C1 segment of cervical spinal cord (tissue), 14 donors: ENCODE data around the gene DEPDC4.
"Not testable (repeated sequence)": the region's sequence is repeated elsewhere in the genome, so short reads cannot be mapped to it uniquely, and the experiment has no call there.

Source experiments
- DNase-seq, 14 donors: peaks; one replicate each; lab custom pipeline; 2025; lab: John Stamatoyannopoulos, UW

The DEPDC4 gene

GRCh38 chr12:100266835-100267602 is at the start of gene DEPDC4, which contains the start of gene SCYL2:
DEPDC4 (minus strand) TSS chr12:100267079; CDS start chr12:100267076, 3 bp downstream.
SCYL2 (plus strand) TSS chr12:100267177; CDS start chr12:100282971, 15,794 bp downstream.
- peak; percentile 69 to 98 (median 94) for DNase-seq

- no peak for DNase-seq
These were observed 44.4 kb upstream of the DEPDC4 start for GRCh38 chr12:100311317-100311716.

- DNase-seq, result not testable (repeated sequence)
These were observed 41.3 kb upstream of the DEPDC4 start for GRCh38 chr12:100308138-100308537.

- not testable (repeated sequence) for DNase-seq
These were observed 37.5 kb upstream of the DEPDC4 start for GRCh38 chr12:100304334-100304733.

- no peak for DNase-seq
These were observed 37.0 kb upstream of the DEPDC4 start for GRCh38 chr12:100303831-100304230.

- no peak for DNase-seq
These were observed 35.2 kb upstream of the DEPDC4 start for GRCh38 chr12:100302081-100302480.

- DNase-seq, result peak in 1 of 14 donors; percentile 85
These were observed 29.1 kb upstream of the DEPDC4 start for GRCh38 chr12:100295764-100296555.

- not testable (repeated sequence) for DNase-seq
These were observed 27.5 kb upstream of the DEPDC4 start for GRCh38 chr12:100294366-100294765.

- no peak for DNase-seq
These were observed 26.1 kb upstream of the DEPDC4 start for GRCh38 chr12:100293017-100293416.

- DNase-seq, result no peak
These were observed 23.1 kb upstream of the DEPDC4 start for GRCh38 chr12:100290016-100290415.

- DNase-seq, result no peak
These were observed 22.2 kb upstream of the DEPDC4 start for GRCh38 chr12:100289038-100289437.

GRCh38 chr12:100284556-100284955 is 17.7 kb upstream of the DEPDC4 start:
- DNase-seq, result not testable (repeated sequence)

GRCh38 chr12:100279607-100280244 is 12.8 kb upstream of the DEPDC4 start:
- no peak for DNase-seq

GRCh38 chr12:100279159-100279558 is 12.3 kb upstream of the DEPDC4 start:
- no peak for DNase-seq

GRCh38 chr12:100274291-100274690 is 7.4 kb upstream of the DEPDC4 start:
- DNase-seq, result no peak

GRCh38 chr12:100273782-100274181 is 6.9 kb upstream of the DEPDC4 start:
- DNase-seq, result no peak

- no peak for DNase-seq
These were observed 2.1 kb upstream of the DEPDC4 start for GRCh38 chr12:100268835-100269564.

GRCh38 chr12:100267603-100268281 is 863 bp upstream of the DEPDC4 start:
- DNase-seq, result peak in 5 of 14 donors; percentile 38 to 71 (median 62)

- no peak for DNase-seq
These were observed 369 bp downstream of the DEPDC4 start for GRCh38 chr12:100266585-100266834.

- no peak for DNase-seq
These were observed 921 bp downstream of the DEPDC4 start for GRCh38 chr12:100265732-100266584.
